Measurements from ENCODE around the gene MRGPRG. TPM values are rescaled to one million over a fixed set of nuclear protein-coding genes. Genes with fewer than 3 reads are reported as not detected.

The MRGPRG gene
- total and polyA plus RNA-seq, 9 donors = not detected

GRCh38 chr11:3202305-3202704, 16.3 kb downstream of the MRGPRG start:
- TF ChIP-seq POLR2A (IDR thresholded peaks at IDR 0.05) (no peak), EP300 (IDR thresholded peaks at IDR 0.05) (no peak), CTCF (IDR thresholded peaks at IDR 0.05) (no peak)
- no peaks in the 10 kb centered on the region for H3K27me3 ChIP-seq
- no peak overlapping the region for H3K4me3 ChIP-seq
- H3K4me1 ChIP-seq (ENCODE audit: insufficient read depth) = no peaks in the 10 kb centered on the region
- peak in 3 of 5 donors; percentile 6 to 15 (median 10) for DNase-seq
- no peak overlapping the region for H3K27ac ChIP-seq
- intact Hi-C loops (cut with DNase I) = no loop called here
- no peaks in the 10 kb centered on the region for H3K36me3 ChIP-seq
- no peaks in the 10 kb centered on the region for H3K9me3 ChIP-seq
- WGBS, 3 donors = 62 to 68% (median 66%) methylated on average over 5 to 7 of the region's 7 CpGs

DNA sequence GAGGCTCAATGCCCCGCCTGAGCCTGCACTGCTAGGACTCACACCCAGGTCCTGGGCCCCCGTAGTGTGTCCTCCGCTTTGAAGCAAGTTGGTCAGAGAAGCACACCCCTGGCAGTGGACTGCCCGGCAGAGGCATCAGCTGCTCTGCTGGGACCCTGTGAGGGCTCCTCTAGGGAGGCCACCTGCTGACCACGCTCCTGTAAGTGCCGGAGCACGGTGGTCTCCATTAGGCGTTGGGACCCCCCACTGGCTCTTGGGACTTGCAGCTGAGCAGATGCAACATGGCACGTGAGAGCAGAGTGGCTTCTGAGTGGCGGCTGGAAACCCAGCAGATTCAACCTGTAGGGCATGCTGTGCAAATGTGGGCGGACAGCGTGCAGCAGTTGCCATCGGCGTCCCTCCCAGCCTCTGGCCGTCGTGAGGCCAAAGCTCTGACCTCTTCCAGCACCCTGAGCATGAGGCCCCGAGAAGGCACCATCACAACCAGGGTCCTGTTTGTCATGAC, 16.9 kb downstream of the MRGPRG start:
- intact Hi-C loops (cut with DNase I) = no loop called here
- whole genome bisulfite sequencing, 3 donors = 71 to 85% (median 74%) methylated on average over 12 to 17 of the region's 17 CpGs
- H3K4me3 ChIP-seq = no peak overlapping the region
- H3K9me3 ChIP-seq = no peaks in the 10 kb centered on the region
- H3K36me3 ChIP-seq = no peaks in the 10 kb centered on the region
- H3K27ac ChIP-seq = no peak overlapping the region
- no peaks in the 10 kb centered on the region for H3K4me1 ChIP-seq (ENCODE audit: insufficient read depth)
- DNase-seq = peak in 1 of 5 donors; percentile 14
- TF ChIP-seq CTCF (IDR thresholded peaks at IDR 0.05) = no peak
- TF ChIP-seq EP300 (IDR thresholded peaks at IDR 0.05) = no peak
- no peak for TF ChIP-seq POLR2A (IDR thresholded peaks at IDR 0.05)
- no peaks in the 10 kb centered on the region for H3K27me3 ChIP-seq

DNA sequence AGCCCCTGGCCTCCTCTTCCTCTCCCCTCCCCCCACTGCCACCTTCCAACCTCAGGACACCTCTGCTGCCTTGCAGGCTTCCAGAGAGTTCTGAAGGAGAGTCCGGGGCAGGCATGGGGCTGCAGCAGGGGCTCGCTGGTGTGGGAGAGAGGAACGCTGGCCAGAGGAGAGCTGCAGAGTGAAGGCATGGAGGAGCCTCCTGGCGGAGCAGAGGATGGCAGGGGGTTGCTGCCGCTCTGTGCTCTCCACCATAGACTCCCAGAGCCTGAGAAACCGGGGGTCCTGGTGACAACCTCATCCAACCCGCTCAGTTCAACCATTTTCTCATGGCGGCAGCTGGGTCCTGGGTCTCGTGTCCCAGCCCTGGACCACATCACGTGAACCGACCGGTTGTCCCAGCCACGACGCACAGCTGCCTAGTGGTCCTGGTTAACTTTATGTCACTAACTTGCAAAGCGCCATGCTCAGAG, 17.5 kb downstream of the MRGPRG start:
- intact Hi-C loops (cut with DNase I) = no loop called here
- TF ChIP-seq CTCF (IDR thresholded peaks at IDR 0.05) = no peak
- no peak for TF ChIP-seq EP300 (IDR thresholded peaks at IDR 0.05)
- TF ChIP-seq POLR2A (IDR thresholded peaks at IDR 0.05) = no peak
- 76 to 81% (median 78%) methylated on average over 15 of the region's 15 CpGs for WGBS, 3 donors
- Histone ChIP-seq H3K27ac (no peak overlapping the region), H3K4me3 (no peak overlapping the region), H3K4me1 (ENCODE audit: insufficient read depth) (no peaks in the 10 kb centered on the region), H3K27me3 (no peaks in the 10 kb centered on the region), H3K36me3 (no peaks in the 10 kb centered on the region), H3K9me3 (no peaks in the 10 kb centered on the region)
- DNase-seq = peak in 3 of 5 donors; percentile 7 to 19 (median 10)

DNA sequence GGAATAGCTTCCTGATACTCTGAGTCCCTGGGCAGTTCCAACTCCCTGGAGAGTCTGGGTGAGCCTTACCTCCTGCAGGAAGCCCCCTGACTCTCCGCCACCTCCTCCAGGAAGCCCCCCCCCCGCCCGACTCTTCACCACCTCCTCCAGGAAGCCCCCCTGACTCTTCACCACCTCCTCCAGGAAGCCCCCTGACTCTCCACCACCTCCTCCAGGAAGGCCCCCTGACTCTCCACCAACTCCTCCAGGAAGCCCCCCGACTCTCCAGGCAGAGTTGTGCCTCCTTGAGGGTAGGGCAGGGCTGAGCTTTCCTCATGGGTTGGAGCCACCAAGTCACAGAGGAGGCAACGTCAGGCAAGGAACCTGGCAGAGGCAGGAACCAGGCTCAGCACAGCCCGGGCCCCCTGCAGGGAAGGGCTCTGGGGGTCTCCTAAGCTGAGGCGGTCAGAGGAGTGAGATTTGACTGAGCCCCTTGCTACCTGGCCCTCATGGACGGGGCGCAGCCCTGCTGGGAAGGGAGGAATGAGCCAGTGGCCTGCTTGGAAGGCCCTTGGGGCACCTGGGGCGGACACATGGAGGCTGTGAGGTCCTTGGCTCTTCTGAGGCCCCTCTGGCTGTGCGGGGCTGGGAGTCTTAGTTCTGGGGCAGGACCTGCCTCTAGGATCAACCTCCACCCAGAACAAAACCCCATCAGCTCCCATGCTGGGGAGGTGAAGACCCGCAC, 18.1 kb downstream of the MRGPRG start:
- peak in 3 of 5 donors; percentile 2 to 18 (median 6) for DNase-seq
- H3K27me3 ChIP-seq = no peaks in the 10 kb centered on the region
- no peak for TF ChIP-seq CTCF (IDR thresholded peaks at IDR 0.05)
- TF ChIP-seq POLR2A (IDR thresholded peaks at IDR 0.05) = no peak
- TF ChIP-seq EP300 (IDR thresholded peaks at IDR 0.05) = no peak
- no peaks in the 10 kb centered on the region for H3K36me3 ChIP-seq
- no peak overlapping the region for H3K4me3 ChIP-seq
- no peaks in the 10 kb centered on the region for H3K4me1 ChIP-seq (ENCODE audit: insufficient read depth)
- H3K9me3 ChIP-seq = no peaks in the 10 kb centered on the region
- WGBS, 3 donors = 66 to 76% (median 76%) methylated on average over 12 of the region's 12 CpGs
- intact Hi-C loops (cut with DNase I) = no loop called here
- no peak overlapping the region for H3K27ac ChIP-seq
